Left colon (tissue), 2 donors: Measurements from ENCODE around the gene C1QL3. TPM values are rescaled to one million over a fixed set of nuclear protein-coding genes. Genes with fewer than 3 reads are reported as not detected.

Experiments used
- ATAC-seq: fragments of 200-7000 bp; cut with Tn5 transposase; one replicate; pipeline ENCODE4 v1.9.1; 2020; ENCODE audit warnings: mild to moderate bottlenecking, moderate library complexity
- DNase-seq, 2 donors: peaks; one replicate each; pipeline ENCODE4 v3.0.0-alpha.2; 2020
- intact Hi-C, 2 donors: fragments of 100-400 bp; cut with DNase I in 1 of 2; cut with micrococcal nuclease in 1 of 2; formaldehyde crosslinking; loops; one replicate each; pipeline versions ENCODE4 v1.11.2 to v1.14.0; 2022; cut with DNase I, micrococcal nuclease
- total RNA-seq, 2 donors: library from RNA; stranded (reverse); fragmentation: NEBNext Ultra II Directional; extraction: Animal tissue kit (Norgen Biotek cat#: 25700); gene quantifications; one replicate each; pipeline ENCODE4 v1.2.1, GENCODE V29; 2021
- donor health status: DM: no; HTN: no; CAD: no.
- donor health status: DM: yes; HTN: yes; CAD: no.

C1QL3 gene
- total RNA-seq, 2 donors from 2014 or later: 0.11 to 0.12 TPM

GRCh38 chr10:16509996-16510395 is 11.7 kb downstream of the C1QL3 start:
- intact Hi-C loops: no loop called here

GRCh38 chr10:16505161-16505560 is 16.5 kb downstream of the C1QL3 start:
- DNase-seq (no peak), ATAC-seq (no peak)
- intact Hi-C loops: no loop called here

More at GRCh38 chr10:16509996-16510395, 11.7 kb downstream of the C1QL3 start:
- no peak for DNase-seq
- ATAC-seq: no peak

GRCh38 chr10:16497911-16498310 is 23.8 kb downstream of the C1QL3 start:
- DNase-seq: no peak
- intact Hi-C loops: no loop called here
- no peak for ATAC-seq

- intact Hi-C loops: no loop called here
- DNase-seq: no peak
- no peak for ATAC-seq
Observed at GRCh38 chr10:16493884-16494536, 27.7 kb downstream of the C1QL3 start.

GRCh38 chr10:16491933-16492332 is 29.7 kb downstream of the C1QL3 start:
- intact Hi-C loops: no loop called here
- no peak for ATAC-seq
- no peak for DNase-seq

GRCh38 chr10:16490511-16490910 is 31.2 kb downstream of the C1QL3 start:
- no peak for ATAC-seq
- DNase-seq: no peak
- intact Hi-C loops: no loop called here

- intact Hi-C loops: no loop called here
- ATAC-seq (no peak), DNase-seq (no peak)
Observed at GRCh38 chr10:16483241-16483917, 38.3 kb downstream of the C1QL3 start.

- DNase-seq: no peak
- no peak for ATAC-seq
- intact Hi-C loops: no loop called here
Observed at GRCh38 chr10:16481052-16481728, 40.5 kb downstream of the C1QL3 start.

- ATAC-seq: no peak
- intact Hi-C loops: no loop called here
- no peak for DNase-seq
Observed at GRCh38 chr10:16478801-16479200, 42.9 kb downstream of the C1QL3 start.

GRCh38 chr10:16477757-16478156 is 43.9 kb downstream of the C1QL3 start:
- ATAC-seq: no peak
- intact Hi-C loops: no loop called here

GRCh38 chr10:16472828-16473227 is 48.9 kb downstream of the C1QL3 start:
- ATAC-seq (no peak), DNase-seq (no peak)
- intact Hi-C loops: no loop called here

More at GRCh38 chr10:16477757-16478156, 43.9 kb downstream of the C1QL3 start:
- no peak for DNase-seq

- intact Hi-C loops: no loop called here
- no peak for ATAC-seq
Observed at GRCh38 chr10:16470747-16471146, 50.9 kb downstream of the C1QL3 start.

GRCh38 chr10:16466001-16466400 is 55.7 kb downstream of the C1QL3 start:
- ATAC-seq (no peak), DNase-seq (no peak)
- intact Hi-C loops: no loop called here

More at GRCh38 chr10:16470747-16471146, 50.9 kb downstream of the C1QL3 start:
- no peak for DNase-seq

Other genes starting within 250 kb of the C1QL3 start
- gene PTER, start 84.9 kb downstream of the C1QL3 start, total RNA-seq: 10 to 100 TPM; 21.8 to 22.0 TPM